Sigmoid colon (tissue), 7 donors: Measurements from ENCODE around the gene NUB1. TPM values are rescaled to one million over a fixed set of nuclear protein-coding genes. Genes with fewer than 3 reads are reported as not detected.

Source experiments
- DNase-seq: peaks from one replicate; pipeline ENCODE4 v3.0.0-alpha.2; 2019
- H3K27ac ChIP-seq, 4 donors: fragments of 200-600 bp; sonication (generic); one replicate each; pipeline ENCODE4 v1.5.1; 2016 to 2019; ENCODE audit warnings: mild to moderate bottlenecking in 1 of 4
- H3K27me3 ChIP-seq, 3 donors: fragments of 200-600 bp; sonication (generic); one replicate each; pipeline ENCODE4 v1.5.1; 2019; ENCODE audit warnings: mild to moderate bottlenecking in 1 of 3
- H3K36me3 ChIP-seq, 4 donors: fragments of 200-600 bp; sonication (generic); one replicate each; pipeline ENCODE4 v1.5.1; 2016 to 2019
- H3K4me1 ChIP-seq, 4 donors: fragments of 200-600 bp; sonication (generic); one replicate each; pipeline ENCODE4 v1.5.1; 2017 to 2019
- H3K4me3 ChIP-seq, 4 donors: fragments of 200-600 bp; sonication (generic); one replicate each; pipeline ENCODE4 v1.5.1; 2017 to 2019; ENCODE audit warnings: mild to moderate bottlenecking in 2 of 4, moderate library complexity in 1 of 4
- H3K9me3 ChIP-seq, 4 donors: fragments of 200-600 bp in 3 of 4; sonication (generic) in 3 of 4; one replicate each; pipeline versions ENCODE4 v1.5.1 to v1.6.1; 2013 to 2019
- CTCF ChIP-seq, 4 experiments: fragments of 450-650 bp in 3 of 4; fragments of 200-600 bp in 1 of 4; IDR thresholded peaks; one replicate each; pipeline ENCODE4 v1.5.1; 2016 to 2019; ENCODE audit warnings: antibody characterized with exemption in 4 of 4, mild to moderate bottlenecking in 3 of 4, moderate library complexity in 2 of 4
- EP300 ChIP-seq, 4 donors: sonication (generic); formaldehyde crosslinking; IDR thresholded peaks; one replicate each; pipeline ENCODE4 v1.6.1; 2017; ENCODE audit warnings: antibody characterized with exemption in 4 of 4
- POLR2A ChIP-seq, 2 donors: fragments of 450-650 bp; IDR thresholded peaks; one replicate each; pipeline ENCODE4 v1.6.1; 2016; ENCODE audit warnings: antibody characterized with exemption in 2 of 2, mild to moderate bottlenecking in 2 of 2, moderate library complexity in 2 of 2
- POLR2AphosphoS5 ChIP-seq, 4 donors: sonication (generic); formaldehyde crosslinking; IDR thresholded peaks; one replicate each; pipeline ENCODE4 v1.6.1; 2017; ENCODE audit warnings: antibody characterized with exemption in 4 of 4
- WGBS, 2 donors: extraction: QIAGEN DNeasy Blood & Tissue Kit; methylation state at CpG; one replicate each; pipeline ENCODE4 v1.1.7; 2013; 5-methylcytosine and 5-hydroxymethylcytosine counted together
- intact Hi-C: fragments of 100-400 bp; cut with DNase I; formaldehyde crosslinking; loops from one replicate; pipeline ENCODE4 v1.15.1; 2023
- polyA plus RNA-seq, 3 donors: library from polyadenylated mRNA; stranded (reverse); fragments of 200-250 nt; gene quantifications; one replicate each; pipeline ENCODE4 v1.2.3, GENCODE V29; 2013
- total RNA-seq, 4 donors: library from RNA; depleted of rRNA; stranded (reverse); fragments of >200 nt; gene quantifications; one replicate each; pipeline ENCODE4 v1.1.0, GENCODE V29; 2016
- donor health status: healthy with polysubstance abuse.
- donor health status: Bipolar disorder and iron deficiency.
- donor health status: healthy.

Gene NUB1
- total and polyA plus RNA-seq, 7 donors = 36.6 to 73.8 (median 50.1) TPM

GRCh38 chr7:151383638-151384351 is 42.2 kb downstream of the NUB1 start:
- WGBS, 2 donors = 87 to 88% methylated on average over 15 of the region's 15 CpGs

DNA sequence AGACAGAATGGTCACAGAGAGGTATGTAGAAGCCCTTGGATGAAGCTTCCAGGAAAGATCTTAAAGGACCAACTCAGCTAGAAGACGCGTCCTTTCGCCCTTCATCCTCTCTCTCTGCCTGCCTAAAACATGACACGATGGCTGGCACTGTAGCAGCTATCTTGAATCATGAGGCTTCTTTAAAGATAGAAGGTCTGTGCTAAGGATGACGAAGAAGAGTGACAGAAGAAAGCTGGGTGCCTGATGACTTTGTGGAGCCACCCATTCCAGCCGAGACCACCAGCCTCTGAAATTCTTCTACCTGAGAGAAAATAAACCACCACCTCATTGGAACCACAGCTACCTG is 42.7 kb downstream of the NUB1 start:
- no peak for DNase-seq
- peaks cover 0 to 20% (median 18%) of the 10 kb centered on the region in 4 donors for H3K4me1 ChIP-seq
- peaks cover 12 to 32% (median 18%) of the 10 kb centered on the region in 3 donors for H3K27me3 ChIP-seq
- 77 to 91% methylated on average over 6 of the region's 6 CpGs for WGBS, 2 donors
- H3K36me3 ChIP-seq = peaks cover 0 to 6% (median 0%) of the 10 kb centered on the region in 4 donors
- TF ChIP-seq POLR2A (IDR thresholded peaks at IDR 0.05) = no peak
- no peak for TF ChIP-seq POLR2AphosphoS5 (IDR thresholded peaks at IDR 0.05)
- no peak for TF ChIP-seq CTCF (IDR thresholded peaks at IDR 0.05)
- TF ChIP-seq EP300 (IDR thresholded peaks at IDR 0.05) = no peak
- no peaks in the 10 kb centered on the region for H3K9me3 ChIP-seq
- H3K27ac ChIP-seq = no peak overlapping the region
- intact Hi-C loops = no loop called here
- no peak overlapping the region for H3K4me3 ChIP-seq

More at GRCh38 chr7:151383638-151384351, 42.2 kb downstream of the NUB1 start:
- Histone ChIP-seq H3K4me3 (no peak overlapping the region), H3K36me3 (peaks cover 0 to 11% (median 0%) of the 10 kb centered on the region in 4 donors), H3K27ac (no peak overlapping the region), H3K4me1 (peaks cover 0 to 20% (median 18%) of the 10 kb centered on the region in 4 donors), H3K27me3 (peaks cover 12 to 32% (median 18%) of the 10 kb centered on the region in 3 donors), H3K9me3 (no peaks in the 10 kb centered on the region)
- intact Hi-C loops = no loop called here
- no peak for DNase-seq
- TF ChIP-seq POLR2A (IDR thresholded peaks at IDR 0.05) = no peak
- TF ChIP-seq POLR2AphosphoS5 (IDR thresholded peaks at IDR 0.05) = no peak

DNA sequence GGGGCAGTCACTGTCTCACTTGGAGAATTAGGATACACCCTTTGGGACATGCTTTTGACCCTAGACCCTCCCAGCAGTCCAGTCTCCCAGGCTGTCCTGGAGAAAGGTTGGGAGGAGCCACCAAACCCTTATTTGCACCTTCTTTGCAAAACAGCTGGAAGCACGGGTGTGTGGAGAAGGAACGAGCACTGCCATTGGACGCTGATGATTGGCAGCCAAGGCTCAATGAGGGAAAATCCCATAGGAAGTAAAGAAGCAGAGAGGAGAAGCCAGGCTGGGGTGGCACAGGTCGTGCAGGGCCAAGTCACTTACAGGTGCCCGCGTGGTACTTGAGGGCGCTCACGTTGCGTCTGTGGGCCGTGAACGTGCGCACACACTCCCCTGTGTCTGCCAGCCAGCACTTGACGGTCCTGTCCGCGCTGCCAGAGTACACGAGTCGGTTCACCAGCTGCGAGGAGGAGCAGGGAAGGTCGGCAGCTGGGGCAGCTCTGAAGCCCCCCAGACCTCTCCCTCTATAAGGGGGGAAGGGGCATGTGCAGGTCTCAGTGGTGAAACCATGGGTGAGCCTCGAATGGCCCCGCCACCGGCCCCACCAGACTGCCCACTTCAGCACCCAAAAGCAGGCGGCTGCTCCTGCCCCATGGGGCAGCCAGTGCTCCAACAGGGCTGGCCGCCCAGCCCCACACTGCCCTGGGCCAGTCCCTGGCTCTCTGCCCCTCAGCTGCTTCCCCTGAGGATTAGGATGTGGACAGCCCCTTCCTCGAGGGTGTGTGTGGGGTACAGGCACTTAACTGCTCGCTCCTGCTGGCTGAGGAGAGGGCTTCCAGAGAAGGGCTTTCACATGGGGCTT is 43.4 kb downstream of the NUB1 start:
- H3K36me3 ChIP-seq = no peaks in the 10 kb centered on the region
- H3K27me3 ChIP-seq = peaks cover 12 to 32% (median 18%) of the 10 kb centered on the region in 3 donors
- no peak overlapping the region for H3K4me3 ChIP-seq
- peaks cover 0 to 20% (median 18%) of the 10 kb centered on the region in 4 donors for H3K4me1 ChIP-seq
- TF ChIP-seq POLR2AphosphoS5 (IDR thresholded peaks at IDR 0.05) (no peak), EP300 (IDR thresholded peaks at IDR 0.05) (no peak), POLR2A (IDR thresholded peaks at IDR 0.05) (no peak), CTCF (IDR thresholded peaks at IDR 0.05) (no peak)
- intact Hi-C loops = no loop called here
- no peak for DNase-seq
- no peak overlapping the region for H3K27ac ChIP-seq
- no peaks in the 10 kb centered on the region for H3K9me3 ChIP-seq
- 79 to 87% methylated on average over 26 of the region's 26 CpGs for WGBS, 2 donors

- Histone ChIP-seq H3K9me3 (no peaks in the 10 kb centered on the region), H3K27ac (no peak overlapping the region), H3K4me1 (peaks cover 0 to 20% (median 16%) of the 10 kb centered on the region in 4 donors), H3K36me3 (no peaks in the 10 kb centered on the region), H3K4me3 (no peak overlapping the region), H3K27me3 (peaks cover 12 to 32% (median 18%) of the 10 kb centered on the region in 3 donors)
- intact Hi-C loops = no loop called here
- TF ChIP-seq POLR2A (IDR thresholded peaks at IDR 0.05) = no peak
- TF ChIP-seq CTCF (IDR thresholded peaks at IDR 0.05) = no peak
- no peak for TF ChIP-seq POLR2AphosphoS5 (IDR thresholded peaks at IDR 0.05)
- TF ChIP-seq EP300 (IDR thresholded peaks at IDR 0.05) = no peak
- 86 to 91% methylated on average over 26 of the region's 26 CpGs for WGBS, 2 donors
- DNase-seq = no peak
Measured at GRCh38 chr7:151385626-151386300, 44.2 kb downstream of the NUB1 start.
